ENCODE results near the gene C15orf40.

GRCh38 chr15:82952158-82953081 lies 59.0 kb downstream of the C15orf40 start, which contains the start of gene HOMER2:
- TF ChIP-seq CTCF (IDR thresholded peaks at IDR 0.05) (no peak), EP300 (IDR thresholded peaks at IDR 0.05) (no peak), POLR2A (IDR thresholded peaks at IDR 0.05; ENCODE audit: low read depth) (no peak), POLR2AphosphoS5 (IDR thresholded peaks at IDR 0.05) (no peak)
